Parathyroid adenoma (tissue), 2 donors: ENCODE data around the gene SDSL.

ENCODE experiments used
- H2AFZ ChIP-seq: fragments of 300-600 bp; sonication (generic); one replicate; pipeline ENCODE4 v1.7.0; 2017; ENCODE audit warnings: antibody characterized with exemption, mild to moderate bottlenecking
- H3K27ac ChIP-seq: fragments of 300-600 bp; sonication (generic); one replicate; pipeline ENCODE4 v1.7.0; 2017
- H3K27me3 ChIP-seq: fragments of 300-600 bp; sonication (generic); one replicate; pipeline ENCODE4 v1.7.0; 2017; ENCODE audit warnings: low read length; ENCODE audit not compliant: control insufficient read depth, insufficient read depth
- H3K36me3 ChIP-seq: fragments of 300-600 bp; sonication (generic); one replicate; pipeline ENCODE4 v1.7.0; 2017; ENCODE audit warnings: low read length; ENCODE audit not compliant: control insufficient read depth, insufficient read depth
- H3K4me1 ChIP-seq: fragments of 300-600 bp; sonication (generic); one replicate; pipeline ENCODE4 v1.7.0; 2017; ENCODE audit warnings: control low read depth
- H3K4me2 ChIP-seq: fragments of 300-600 bp; sonication (generic); one replicate; pipeline ENCODE4 v1.7.0; 2017; ENCODE audit warnings: low read length
- H3K4me3 ChIP-seq: fragments of 300-600 bp; sonication (generic); one replicate; pipeline ENCODE4 v1.7.0; 2017; ENCODE audit warnings: low read depth, low read length
- H3K79me2 ChIP-seq: fragments of 300-600 bp; sonication (generic); one replicate; pipeline ENCODE4 v1.7.0; 2017; ENCODE audit warnings: control low read depth
- H3K9ac ChIP-seq: fragments of 300-600 bp; sonication (generic); one replicate; pipeline ENCODE4 v1.7.0; 2017; ENCODE audit warnings: mild to moderate bottlenecking
- H3K9me3 ChIP-seq: fragments of 300-600 bp; sonication (generic); one replicate; pipeline ENCODE4 v1.7.0; 2017; ENCODE audit warnings: low read length; ENCODE audit not compliant: control insufficient read depth
- CTCF ChIP-seq: fragments of 300-600 bp; sonication (generic); IDR thresholded peaks from one replicate; pipeline ENCODE4 v1.7.0; 2017; ENCODE audit warnings: antibody characterized with exemption, mild to moderate bottlenecking
- donor health status: primary hyperparathyroidism.

The SDSL gene

DNA sequence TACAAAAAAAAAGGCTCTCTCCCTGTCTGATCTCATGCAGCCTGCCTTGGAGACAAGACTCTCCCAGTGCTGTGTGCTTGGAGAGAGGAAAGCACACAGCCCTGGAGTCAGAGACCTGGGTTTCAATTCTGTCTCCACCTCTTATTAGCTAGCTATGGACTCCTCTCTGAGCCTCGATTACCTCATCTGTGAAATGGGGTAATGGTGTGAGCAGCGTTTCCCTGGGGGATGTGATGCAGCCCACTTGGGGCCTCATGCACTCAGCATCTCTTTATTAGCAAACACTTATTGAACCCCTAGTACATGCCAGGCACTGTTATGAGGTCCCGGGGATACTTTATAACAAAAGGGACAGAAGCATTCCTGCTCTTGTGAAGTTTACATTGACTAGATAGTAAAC is 31.0 kb upstream of the SDSL start:
- Histone ChIP-seq H3K79me2 (no peaks in the 10 kb centered on the region), H3K27me3 (no peaks in the 10 kb centered on the region), H3K9me3 (no peaks in the 10 kb centered on the region), H3K27ac (no peak overlapping the region), H3K9ac (no peak overlapping the region), H3K4me2 (no peak overlapping the region), H3K4me1 (no peaks in the 10 kb centered on the region), H3K36me3 (no peaks in the 10 kb centered on the region), H2AFZ (no peak overlapping the region), H3K4me3 (no peak overlapping the region)
- no peak for TF ChIP-seq CTCF

- TF ChIP-seq CTCF = no peak
These were observed 30.4 kb upstream of the SDSL start for GRCh38 chr12:113391650-113392337.

GRCh38 chr12:113392520-113392919 is 29.7 kb upstream of the SDSL start:
- no peak for TF ChIP-seq CTCF
- Histone ChIP-seq H3K4me2 (no peak overlapping the region), H3K79me2 (no peaks in the 10 kb centered on the region), H3K9me3 (no peaks in the 10 kb centered on the region), H3K4me1 (no peaks in the 10 kb centered on the region), H3K27ac (no peak overlapping the region), H2AFZ (no peak overlapping the region), H3K9ac (no peak overlapping the region), H3K4me3 (no peak overlapping the region), H3K27me3 (no peaks in the 10 kb centered on the region), H3K36me3 (no peaks in the 10 kb centered on the region)

More at GRCh38 chr12:113391650-113392337, 30.4 kb upstream of the SDSL start:
- Histone ChIP-seq H3K9ac (no peak overlapping the region), H3K27me3 (no peaks in the 10 kb centered on the region), H3K36me3 (no peaks in the 10 kb centered on the region), H3K4me1 (no peaks in the 10 kb centered on the region), H3K79me2 (no peaks in the 10 kb centered on the region), H3K9me3 (no peaks in the 10 kb centered on the region), H2AFZ (no peak overlapping the region), H3K4me2 (no peak overlapping the region), H3K4me3 (no peak overlapping the region), H3K27ac (no peak overlapping the region)

DNA sequence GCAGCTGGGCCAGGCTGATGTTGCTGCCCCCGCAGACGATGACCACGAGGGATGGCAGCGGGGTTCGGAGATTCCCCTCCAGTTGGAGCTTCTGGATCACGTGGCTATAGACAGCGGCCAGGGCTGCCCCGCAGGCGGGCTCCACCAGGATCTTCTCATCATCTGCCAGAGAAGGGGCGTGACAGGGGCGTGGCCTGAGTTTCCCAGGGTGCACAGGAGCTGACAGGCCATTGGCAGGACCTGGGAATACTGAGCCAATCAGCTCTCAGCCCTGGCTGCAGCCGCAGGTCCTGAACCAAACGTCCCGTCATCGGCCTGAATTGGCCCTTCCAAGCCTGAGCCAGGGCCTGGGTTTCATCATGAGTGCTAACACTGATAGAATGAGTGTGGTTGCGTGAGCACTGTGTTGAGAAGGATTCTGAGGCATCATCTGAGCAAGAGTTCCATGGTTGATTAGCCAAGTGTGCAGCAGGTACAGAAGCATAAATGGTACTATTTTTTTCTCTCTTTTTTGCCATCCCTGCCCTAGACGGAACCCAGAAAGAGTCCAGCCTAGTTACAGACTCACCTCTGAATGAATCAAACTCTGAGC is 29.1 kb upstream of the SDSL start:
- H3K4me2 ChIP-seq = no peak overlapping the region
- no peaks in the 10 kb centered on the region for H3K4me1 ChIP-seq
- no peaks in the 10 kb centered on the region for H3K27me3 ChIP-seq
- H3K27ac ChIP-seq = no peak overlapping the region
- no peak overlapping the region for H2AFZ ChIP-seq
- TF ChIP-seq CTCF = no peak
- no peaks in the 10 kb centered on the region for H3K9me3 ChIP-seq
- no peaks in the 10 kb centered on the region for H3K36me3 ChIP-seq
- no peaks in the 10 kb centered on the region for H3K79me2 ChIP-seq
- H3K9ac ChIP-seq = no peak overlapping the region
- no peak overlapping the region for H3K4me3 ChIP-seq

- H3K27me3 ChIP-seq = no peaks in the 10 kb centered on the region
- no peak overlapping the region for H3K4me2 ChIP-seq
- H3K79me2 ChIP-seq = no peaks in the 10 kb centered on the region
- H3K9ac ChIP-seq = no peak overlapping the region
- no peak for TF ChIP-seq CTCF
- no peak overlapping the region for H3K4me3 ChIP-seq
- H3K9me3 ChIP-seq = no peaks in the 10 kb centered on the region
- no peaks in the 10 kb centered on the region for H3K36me3 ChIP-seq
- H2AFZ ChIP-seq = no peak overlapping the region
- no peak overlapping the region for H3K27ac ChIP-seq
- H3K4me1 ChIP-seq = no peaks in the 10 kb centered on the region
These were observed 28.4 kb upstream of the SDSL start for GRCh38 chr12:113393749-113394148.
